Uterus (tissue), 4 donors: ENCODE results near the gene COPS7A. TPM values are rescaled to one million over a fixed set of nuclear protein-coding genes. Genes with fewer than 3 reads are reported as not detected.
A peak's percentile ranks its signal among the peaks of the same experiment; 100 is the strongest.

ENCODE experiments used
- DNase-seq, 2 donors: peaks; one replicate each; pipeline ENCODE4 v3.0.0-alpha.2; 2019 to 2020
- H3K27ac ChIP-seq, 2 donors: fragments of 200-600 bp; sonication (generic); 1 replicate in 1 of 2; 2 replicates in 1 of 2; pipeline ENCODE4 v1.5.1; 2016 to 2018
- H3K27me3 ChIP-seq, 2 donors: fragments of 200-600 bp; sonication (generic); one replicate each; pipeline ENCODE4 v1.5.1; 2018 to 2019; ENCODE audit warnings: control low read depth in 1 of 2
- H3K36me3 ChIP-seq, 2 donors: fragments of 200-600 bp; sonication (generic); one replicate each; pipeline ENCODE4 v1.5.1; 2019; ENCODE audit warnings: control low read depth in 1 of 2
- H3K4me1 ChIP-seq, 2 donors: fragments of 200-600 bp; sonication (generic); one replicate each; pipeline ENCODE4 v1.5.1; 2018 to 2019; ENCODE audit warnings: control low read depth in 1 of 2
- H3K4me3 ChIP-seq, 2 donors: fragments of 200-600 bp; sonication (generic); 1 replicate in 1 of 2; 2 replicates in 1 of 2; pipeline ENCODE4 v1.5.1; 2018 to 2019; ENCODE audit warnings: mild to moderate bottlenecking in 1 of 2
- H3K9me3 ChIP-seq, 2 donors: fragments of 200-600 bp; sonication (generic); one replicate each; pipeline ENCODE4 v1.5.1; 2019; ENCODE audit warnings: control low read depth in 1 of 2
- CTCF ChIP-seq, 4 experiments: fragments of 200-600 bp in 2 of 4; fragments of 450-650 bp in 2 of 4; sonication (generic) in 2 of 4; IDR thresholded peaks; one replicate each; pipeline ENCODE4 v1.5.1; 2016 to 2019; ENCODE audit warnings: antibody characterized with exemption in 4 of 4, mild to moderate bottlenecking in 2 of 4, moderate library complexity in 1 of 4
- POLR2A ChIP-seq, 2 donors: fragments of 450-650 bp; IDR thresholded peaks; one replicate each; pipeline ENCODE4 v1.6.1; 2016; ENCODE audit warnings: antibody characterized with exemption in 2 of 2, mild to moderate bottlenecking in 1 of 2, moderate library complexity in 1 of 2
- intact Hi-C: fragments of 100-400 bp; cut with DNase I; formaldehyde crosslinking; loops from one replicate; pipeline ENCODE4 v1.15.1; 2023; ENCODE audit warnings: low total_unique reads
- total RNA-seq, 4 donors: library from RNA; depleted of rRNA in 3 of 4; stranded (reverse); fragments of >200 nt in 3 of 4; gene quantifications; one replicate each; pipeline versions ENCODE4 v1.1.0 to v1.2.4, GENCODE V29; 2014 to 2023
- donor health status: DM: yes; HTN: yes; CAD: no.

Gene COPS7A
- total RNA-seq, 4 donors from 2014 or later = 35.6 to 50.3 (median 37.7) TPM

GRCh38 chr12:6752921-6753771 is 29.3 kb downstream of the COPS7A start, which contains the start of gene MLF2:
Gene MLF2 (minus strand): TSS chr12:6753141. CDS start chr12:6752334, 807 bp downstream.
- no peaks in the 10 kb centered on the region for H3K9me3 ChIP-seq
- peaks cover 4 to 7% of the 10 kb centered on the region in 2 donors for H3K4me1 ChIP-seq
- peak; percentile 99 for DNase-seq
- no peaks in the 10 kb centered on the region for H3K27me3 ChIP-seq
- intact Hi-C loops = loop anchor here (10.0 kb wide), 1 partner anchor 72 kb away; the partner anchor contains the start of genes GPR162 and P3H3
- no peaks in the 10 kb centered on the region for H3K36me3 ChIP-seq
- TF ChIP-seq POLR2A (IDR thresholded peaks at IDR 0.05) (peak; percentile 98 to 99), CTCF (IDR thresholded peaks at IDR 0.05) (peak in 3 of 4 experiments; percentile 34 to 95 (median 91))
- H3K4me3 ChIP-seq = peak within 1 kb of the TSS; percentile 82 to 84
- H3K27ac ChIP-seq = peak within 1 kb of the TSS; percentile 97 to 100

- Histone ChIP-seq H3K4me3 (peak overlapping the region in 1 of 2 donors; percentile 84), H3K27ac (peak overlapping the region; percentile 97 to 100), H3K9me3 (no peaks in the 10 kb centered on the region), H3K36me3 (no peaks in the 10 kb centered on the region), H3K4me1 (peaks cover 4 to 7% of the 10 kb centered on the region in 2 donors), H3K27me3 (no peaks in the 10 kb centered on the region)
- intact Hi-C loops = loop anchor here (10.0 kb wide), 1 partner anchor 71 kb away; the partner anchor contains the start of genes GPR162 and P3H3
- DNase-seq = no peak
- TF ChIP-seq POLR2A (IDR thresholded peaks at IDR 0.05) (no peak), CTCF (IDR thresholded peaks at IDR 0.05) (peak in 2 of 4 experiments; percentile 98 to 99)
Measured at GRCh38 chr12:6753772-6754356, 30.0 kb downstream of the COPS7A start.

- no peak overlapping the region for H3K4me3 ChIP-seq
- no peaks in the 10 kb centered on the region for H3K27me3 ChIP-seq
- peak overlapping the region; percentile 97 to 100 for H3K27ac ChIP-seq
- no peaks in the 10 kb centered on the region for H3K9me3 ChIP-seq
- TF ChIP-seq POLR2A (IDR thresholded peaks at IDR 0.05) = no peak
- TF ChIP-seq CTCF (IDR thresholded peaks at IDR 0.05) = no peak
- intact Hi-C loops = loop anchor here (10.0 kb wide), 1 partner anchor 70 kb away; the partner anchor contains the start of genes GPR162 and P3H3
- H3K4me1 ChIP-seq = peaks cover 4 to 7% of the 10 kb centered on the region in 2 donors
- DNase-seq = no peak
- H3K36me3 ChIP-seq = no peaks in the 10 kb centered on the region
Measured at GRCh38 chr12:6754411-6754810, 30.6 kb downstream of the COPS7A start.

GRCh38 chr12:6757028-6757690 is 33.3 kb downstream of the COPS7A start:
- Histone ChIP-seq H3K9me3 (no peaks in the 10 kb centered on the region), H3K4me3 (no peak overlapping the region), H3K27ac (no peak overlapping the region), H3K36me3 (no peaks in the 10 kb centered on the region), H3K27me3 (no peaks in the 10 kb centered on the region), H3K4me1 (peaks cover under 1 to 7% of the 10 kb centered on the region in 2 donors)
- intact Hi-C loops = loop anchor here (10.0 kb wide), 1 partner anchor 68 kb away; the partner anchor contains the start of genes GPR162 and P3H3
- no peak for TF ChIP-seq CTCF (IDR thresholded peaks at IDR 0.05)
- no peak for TF ChIP-seq POLR2A (IDR thresholded peaks at IDR 0.05)
- no peak for DNase-seq
